ENCODE measurements around the gene ABCD3.

ABCD3 gene

DNA sequence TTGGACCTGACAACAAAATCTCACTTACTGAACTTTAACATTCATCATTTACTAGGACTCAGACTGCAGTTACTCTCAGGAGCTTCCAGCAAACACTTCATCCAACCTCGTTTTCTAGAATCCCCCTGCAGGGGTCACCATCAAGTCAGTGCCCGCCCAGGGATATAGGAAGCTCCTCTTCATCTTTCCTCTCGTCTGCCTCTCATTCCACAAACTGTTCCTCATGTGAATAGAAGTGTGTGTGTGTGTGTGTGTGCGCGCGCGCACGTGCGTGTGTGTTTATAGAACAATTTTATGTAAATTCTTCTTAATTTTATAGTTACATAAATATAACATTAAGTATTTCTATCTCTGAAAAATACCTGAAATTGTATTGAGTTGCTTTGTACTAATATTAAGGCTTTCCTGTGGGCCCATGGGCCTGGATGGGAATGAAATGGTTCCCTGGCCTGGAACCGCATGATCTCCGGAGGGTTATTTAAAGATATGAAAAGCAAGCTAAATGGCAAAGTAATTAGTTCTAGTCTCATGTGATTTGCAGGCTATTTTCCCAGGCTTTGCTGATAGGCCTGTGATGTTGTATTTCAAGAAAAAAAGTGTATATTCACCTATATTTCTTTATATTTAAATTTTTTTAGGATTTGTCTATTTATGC, 21.7 kb upstream of the ABCD3 start:
- TF ChIP-seq, protein P1, sequence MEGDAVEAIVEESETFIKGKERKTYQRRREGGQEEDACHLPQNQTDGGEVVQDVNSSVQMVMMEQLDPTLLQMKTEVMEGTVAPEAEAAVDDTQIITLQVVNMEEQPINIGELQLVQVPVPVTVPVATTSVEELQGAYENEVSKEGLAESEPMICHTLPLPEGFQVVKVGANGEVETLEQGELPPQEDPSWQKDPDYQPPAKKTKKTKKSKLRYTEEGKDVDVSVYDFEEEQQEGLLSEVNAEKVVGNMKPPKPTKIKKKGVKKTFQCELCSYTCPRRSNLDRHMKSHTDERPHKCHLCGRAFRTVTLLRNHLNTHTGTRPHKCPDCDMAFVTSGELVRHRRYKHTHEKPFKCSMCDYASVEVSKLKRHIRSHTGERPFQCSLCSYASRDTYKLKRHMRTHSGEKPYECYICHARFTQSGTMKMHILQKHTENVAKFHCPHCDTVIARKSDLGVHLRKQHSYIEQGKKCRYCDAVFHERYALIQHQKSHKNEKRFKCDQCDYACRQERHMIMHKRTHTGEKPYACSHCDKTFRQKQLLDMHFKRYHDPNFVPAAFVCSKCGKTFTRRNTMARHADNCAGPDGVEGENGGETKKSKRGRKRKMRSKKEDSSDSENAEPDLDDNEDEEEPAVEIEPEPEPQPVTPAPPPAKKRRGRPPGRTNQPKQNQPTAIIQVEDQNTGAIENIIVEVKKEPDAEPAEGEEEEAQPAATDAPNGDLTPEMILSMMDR (IDR thresholded peaks at IDR 0.05; ENCODE audit: control insufficient read depth, insufficient read depth, low read depth, low read length, missing control alignments) = no peak
- DNase-seq (ENCODE audit: low read depth) = no peak
- H3K4me3 ChIP-seq (ENCODE audit: control insufficient read depth, low read depth, low read length) = no peak overlapping the region

DNA sequence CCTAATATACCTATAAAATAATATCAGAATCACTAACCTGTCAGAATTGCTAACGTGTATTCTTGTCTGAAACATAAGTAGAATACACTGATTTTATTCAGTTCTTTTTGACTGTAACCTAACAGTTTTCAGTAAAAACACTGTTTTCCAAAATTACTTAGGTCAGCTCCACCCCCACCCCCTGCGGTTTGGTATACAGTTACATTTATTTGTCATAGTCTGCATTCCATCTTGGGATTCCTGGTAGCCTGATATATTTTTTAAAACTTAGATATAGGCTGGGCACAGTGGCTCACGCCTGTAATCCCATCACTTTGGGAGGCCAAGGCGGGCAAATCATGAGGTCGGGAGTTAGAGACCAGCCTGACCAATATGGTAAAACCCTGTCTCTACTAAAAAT, 19.8 kb upstream of the ABCD3 start:
- TF ChIP-seq, protein P1 (IDR thresholded peaks at IDR 0.05; ENCODE audit: control insufficient read depth, insufficient read depth, low read depth, low read length, missing control alignments) = no peak
- DNase-seq (ENCODE audit: low read depth) = no peak
- H3K4me3 ChIP-seq (ENCODE audit: control insufficient read depth, low read depth, low read length) = no peak overlapping the region

DNA sequence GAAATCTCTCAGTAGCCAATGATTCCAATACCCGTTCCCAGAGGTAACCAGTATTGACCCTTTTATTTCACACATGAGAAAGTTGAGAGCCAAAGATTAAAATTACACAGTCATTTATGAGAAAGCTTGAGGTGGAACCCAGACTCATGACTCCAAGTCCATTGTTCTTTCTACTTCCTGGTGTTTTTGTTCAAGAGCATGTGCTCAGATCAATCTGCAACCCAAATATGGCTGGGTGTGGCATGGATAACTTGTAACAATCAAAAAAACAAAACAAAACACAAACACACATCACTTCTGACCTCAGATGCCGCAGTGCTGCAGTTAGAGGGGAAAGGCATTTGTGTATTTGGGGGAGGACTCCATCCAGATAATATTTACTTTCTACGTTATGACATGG, 18.7 kb upstream of the ABCD3 start:
- no peak overlapping the region for H3K4me3 ChIP-seq (ENCODE audit: control insufficient read depth, low read depth, low read length)
- TF ChIP-seq, protein P1 (IDR thresholded peaks at IDR 0.05; ENCODE audit: control insufficient read depth, insufficient read depth, low read depth, low read length, missing control alignments) = no peak
- no peak for DNase-seq (ENCODE audit: low read depth)

GRCh38 chr1:94401206-94401605, 17.0 kb upstream of the ABCD3 start:
- H3K4me3 ChIP-seq (ENCODE audit: control insufficient read depth, low read depth, low read length) = no peak overlapping the region
- TF ChIP-seq, protein P1 (IDR thresholded peaks at IDR 0.05; ENCODE audit: control insufficient read depth, insufficient read depth, low read depth, low read length, missing control alignments) = no peak
- DNase-seq (ENCODE audit: low read depth) = no peak

DNA sequence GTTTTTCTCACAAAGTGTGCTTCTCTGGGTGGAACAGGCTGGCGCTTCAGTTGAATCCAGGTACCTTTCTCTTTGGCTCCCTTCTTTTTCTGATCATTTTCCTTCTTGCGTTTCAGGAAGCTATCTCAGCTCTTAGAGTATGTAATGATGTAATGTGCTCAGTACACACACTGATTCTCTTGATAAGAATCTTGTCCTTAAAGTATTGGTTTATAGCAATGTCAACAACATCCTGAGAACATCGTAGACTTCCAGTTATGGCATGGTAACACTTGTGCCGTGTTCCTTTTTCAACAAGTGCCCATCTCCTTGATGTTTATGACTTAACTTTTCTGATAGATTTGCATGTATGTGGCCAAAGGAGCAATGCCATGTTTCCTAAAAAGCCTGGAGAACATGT, 11.7 kb upstream of the ABCD3 start:
- TF ChIP-seq, protein P1 (IDR thresholded peaks at IDR 0.05; ENCODE audit: control insufficient read depth, insufficient read depth, low read depth, low read length, missing control alignments) = no peak
- no peak overlapping the region for H3K4me3 ChIP-seq (ENCODE audit: control insufficient read depth, low read depth, low read length)
- DNase-seq (ENCODE audit: low read depth) = no peak

GRCh38 chr1:94408104-94408830, 9.9 kb upstream of the ABCD3 start:
- TF ChIP-seq, protein P1 (IDR thresholded peaks at IDR 0.05; ENCODE audit: control insufficient read depth, insufficient read depth, low read depth, low read length, missing control alignments) = no peak
- no peak for DNase-seq (ENCODE audit: low read depth)
- H3K4me3 ChIP-seq (ENCODE audit: control insufficient read depth, low read depth, low read length) = no peak overlapping the region
